GM18873 (cell line): Measurements from ENCODE around the gene TP63.

Experiments
- ATAC-seq: cut with Tn5 transposase; IDR thresholded peaks from one replicate; pipeline ENCODE4 v1.9.1; 2021; ENCODE audit warnings: mild to moderate bottlenecking, moderate library complexity, moderate number of reproducible peaks; ENCODE audit not compliant: unreplicated experiment, low FRiP score

TP63 gene

DNA sequence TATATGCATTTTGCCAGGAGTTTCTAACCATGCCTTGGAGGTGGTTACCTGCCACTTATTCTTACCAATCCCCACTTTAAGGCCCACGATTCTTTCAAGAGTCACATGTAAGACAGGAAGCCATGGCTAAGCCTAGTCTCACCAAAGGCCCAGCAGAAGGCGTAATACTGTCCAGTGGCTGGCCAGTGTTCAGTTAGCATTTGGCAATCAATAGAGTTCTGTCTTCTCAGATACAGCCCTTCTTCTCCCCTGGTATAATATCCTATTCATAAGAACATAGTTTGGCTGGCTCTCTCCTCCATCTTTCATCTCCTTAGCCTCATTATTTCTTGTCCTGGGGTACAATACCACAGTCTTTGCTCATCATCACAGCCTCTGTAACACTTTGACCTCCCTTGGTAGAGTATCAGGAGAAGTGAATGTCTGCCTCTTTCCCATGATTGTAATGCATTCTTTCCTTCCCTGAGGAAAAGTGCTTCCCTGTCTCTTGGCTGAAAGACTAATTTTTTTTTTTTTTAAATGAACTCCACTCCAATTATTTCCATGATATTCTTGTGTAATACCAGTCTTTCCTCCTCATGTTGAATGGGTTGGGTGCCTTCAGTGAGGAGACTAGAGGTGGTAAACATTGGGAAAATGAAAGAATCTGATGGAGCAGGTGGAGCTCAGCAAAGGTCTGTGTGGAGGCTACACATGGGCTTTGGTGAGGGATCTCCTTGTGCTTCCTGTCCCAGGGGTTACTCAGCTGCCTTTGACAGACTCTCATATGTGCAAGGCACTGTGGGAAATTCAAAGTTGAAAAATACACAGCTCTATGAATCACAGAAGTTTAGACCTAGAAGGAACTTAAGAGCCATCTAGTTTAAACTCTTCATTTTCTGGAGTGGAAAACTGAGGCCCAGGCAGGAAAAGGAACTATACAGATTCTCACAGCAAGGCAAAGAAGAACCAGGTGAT lies 271.3 kb downstream of the TP63 start:
- ATAC-seq = no peak

DNA sequence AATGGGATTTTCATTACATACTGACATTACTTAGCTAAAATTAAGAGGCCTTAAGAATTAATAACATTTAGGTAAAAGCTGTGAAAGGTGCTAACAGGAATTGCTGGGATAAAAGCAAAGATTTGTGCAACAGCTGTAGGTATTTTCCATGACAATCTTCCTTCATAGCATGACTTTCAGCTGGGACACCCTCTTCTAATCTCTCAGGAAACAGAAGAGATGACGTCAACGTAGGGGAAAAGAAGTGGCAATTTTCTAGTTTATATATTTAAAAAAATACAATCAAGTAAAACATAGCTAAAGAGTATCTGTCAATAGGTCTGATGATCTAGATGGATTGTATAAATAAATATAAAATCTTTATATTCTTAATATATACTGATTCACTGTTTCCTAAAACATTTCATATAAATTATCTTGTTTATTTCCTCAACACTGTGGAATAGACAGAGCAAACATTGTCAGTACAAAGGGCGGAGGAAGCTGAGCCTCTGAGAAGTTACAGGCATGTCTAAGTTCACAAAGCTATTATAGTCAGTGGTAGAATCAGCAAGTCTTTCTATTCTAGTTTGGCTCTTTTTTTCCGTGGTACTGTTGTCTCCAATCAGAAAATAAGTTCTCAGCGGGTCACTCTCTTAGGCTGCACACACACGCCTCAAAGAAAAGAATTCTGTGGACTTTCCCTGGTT lies 272.5 kb downstream of the TP63 start:
- no peak for ATAC-seq

DNA sequence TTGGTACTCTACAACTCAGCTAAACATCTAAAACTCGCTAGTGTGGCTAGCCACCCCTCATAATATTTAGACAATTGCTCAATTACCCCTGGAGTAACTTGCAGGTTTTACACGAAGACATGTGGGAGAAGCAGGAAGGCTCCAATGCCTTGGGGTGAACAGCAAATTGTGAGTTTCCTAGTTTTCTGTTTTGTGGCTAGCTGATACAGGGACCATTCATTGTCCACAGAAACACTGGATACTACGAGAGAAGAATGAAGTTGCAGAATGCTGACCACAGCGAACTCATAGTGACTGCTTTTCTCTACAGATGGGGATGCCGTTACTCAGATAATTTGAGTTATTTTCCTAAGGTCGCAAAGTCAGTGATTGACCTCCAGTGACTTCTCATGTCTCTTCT lies 276.6 kb downstream of the TP63 start:
- no peak for ATAC-seq

DNA sequence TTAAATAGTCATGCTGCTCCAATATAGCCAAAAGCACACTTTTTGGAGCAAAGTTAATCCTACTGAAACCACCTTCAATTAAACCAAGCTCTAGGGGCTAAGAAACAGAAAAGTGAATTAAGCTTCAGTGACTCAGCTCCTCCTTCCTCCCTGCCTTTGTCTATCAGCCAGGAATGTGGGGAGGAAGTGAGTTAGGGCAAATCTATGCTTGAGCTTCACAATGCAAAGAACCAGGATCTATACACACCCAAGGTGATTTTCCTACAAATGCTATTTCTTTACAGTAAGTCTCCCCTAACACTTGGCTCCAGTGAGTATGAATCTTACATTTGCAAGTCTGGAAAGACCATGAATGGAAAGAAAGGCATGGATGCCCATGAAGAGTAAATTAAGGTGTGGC lies 277.5 kb downstream of the TP63 start:
- ATAC-seq = no peak

DNA sequence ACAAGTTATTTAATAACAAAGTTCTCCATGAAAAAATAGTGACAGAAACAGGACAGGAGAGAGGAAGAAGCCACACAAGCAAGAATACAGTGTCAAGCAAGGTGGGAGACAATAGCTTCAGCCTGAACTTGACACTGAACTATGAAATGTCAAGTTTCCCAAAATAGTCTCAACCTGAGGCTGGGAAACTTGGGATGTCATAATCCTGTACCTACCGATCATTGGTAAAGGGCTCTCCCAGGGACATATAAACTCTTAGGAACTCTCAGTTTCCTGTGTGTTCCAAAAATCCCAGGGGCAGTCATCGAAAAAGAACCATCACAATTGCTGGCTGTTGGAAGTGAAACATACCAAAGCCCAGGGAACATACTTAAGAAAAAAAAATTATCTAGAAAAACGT lies 277.9 kb downstream of the TP63 start:
- ATAC-seq = no peak

DNA sequence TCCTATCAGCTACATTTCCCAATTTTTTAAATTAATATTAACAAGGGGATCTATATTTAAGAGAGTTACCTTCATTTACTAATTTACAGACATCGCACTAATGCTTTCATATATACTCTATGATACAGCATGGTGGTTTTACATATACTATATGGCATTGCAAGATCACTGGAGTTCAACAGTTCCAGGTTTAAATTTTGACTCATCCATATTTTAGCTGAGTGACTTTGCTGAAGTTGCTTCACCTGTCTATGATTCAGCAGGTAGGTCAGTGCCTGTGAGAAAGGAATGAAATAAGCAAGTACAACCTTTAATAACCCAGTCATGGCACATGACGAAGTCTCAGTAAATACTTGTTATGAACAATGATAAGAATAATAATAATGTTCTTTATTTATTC lies 278.4 kb downstream of the TP63 start:
- no peak for ATAC-seq

DNA sequence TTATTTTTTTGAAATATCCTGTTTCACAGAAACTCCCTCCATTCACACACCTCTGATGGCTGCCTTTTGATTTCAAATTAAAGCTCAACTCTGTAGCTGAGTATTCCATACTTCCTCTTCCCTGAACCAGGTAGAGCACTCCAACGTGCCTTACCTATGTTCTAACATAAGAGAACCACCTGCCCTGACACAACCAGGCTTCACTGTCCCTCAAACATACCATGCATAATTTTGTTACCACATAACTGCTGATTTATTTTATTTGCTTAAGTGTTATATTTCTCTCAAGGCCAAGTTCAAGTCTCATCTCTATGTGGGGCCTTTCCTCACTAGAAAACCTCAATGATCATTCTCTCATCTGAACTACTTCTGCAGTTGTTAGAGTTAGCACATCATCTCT lies 279.8 kb downstream of the TP63 start:
- no peak for ATAC-seq

DNA sequence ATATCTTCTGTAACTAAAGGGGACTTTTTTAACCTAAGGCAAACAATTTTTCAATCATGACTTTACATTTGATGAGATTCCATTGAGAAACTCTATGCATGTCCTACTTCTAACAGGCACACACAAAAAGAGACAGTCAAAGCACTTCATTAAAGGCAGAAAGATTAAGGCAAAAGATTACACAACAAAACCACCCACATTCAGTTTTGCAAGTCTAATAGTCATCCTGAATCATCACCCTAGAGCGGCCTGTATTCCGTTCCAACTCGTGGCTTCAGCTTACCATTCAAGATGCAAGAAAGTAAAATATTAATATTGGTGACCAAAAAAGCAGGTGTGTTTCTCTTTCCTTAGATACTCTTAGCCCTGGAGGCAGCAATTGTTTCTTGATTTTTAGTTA lies 283.6 kb downstream of the TP63 start:
- no peak for ATAC-seq

DNA sequence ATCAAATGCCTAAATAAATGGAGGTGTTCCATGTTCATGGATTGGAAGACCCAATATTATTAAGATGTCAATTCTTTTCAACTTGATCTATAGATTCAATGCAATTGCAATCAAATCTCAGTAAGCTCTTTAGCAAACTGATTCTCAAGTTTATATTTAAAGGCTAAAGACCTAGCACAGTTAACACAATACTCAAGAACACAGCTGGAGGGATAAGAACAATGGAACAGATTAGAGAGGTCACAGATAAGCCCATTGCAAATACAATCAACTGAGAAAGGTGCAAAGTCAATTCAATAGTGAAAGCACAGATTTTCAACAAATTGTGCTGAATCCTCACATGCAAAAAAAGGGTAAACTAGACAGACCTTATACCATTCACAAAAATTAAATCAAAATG lies 290.6 kb downstream of the TP63 start:
- no peak for ATAC-seq

DNA sequence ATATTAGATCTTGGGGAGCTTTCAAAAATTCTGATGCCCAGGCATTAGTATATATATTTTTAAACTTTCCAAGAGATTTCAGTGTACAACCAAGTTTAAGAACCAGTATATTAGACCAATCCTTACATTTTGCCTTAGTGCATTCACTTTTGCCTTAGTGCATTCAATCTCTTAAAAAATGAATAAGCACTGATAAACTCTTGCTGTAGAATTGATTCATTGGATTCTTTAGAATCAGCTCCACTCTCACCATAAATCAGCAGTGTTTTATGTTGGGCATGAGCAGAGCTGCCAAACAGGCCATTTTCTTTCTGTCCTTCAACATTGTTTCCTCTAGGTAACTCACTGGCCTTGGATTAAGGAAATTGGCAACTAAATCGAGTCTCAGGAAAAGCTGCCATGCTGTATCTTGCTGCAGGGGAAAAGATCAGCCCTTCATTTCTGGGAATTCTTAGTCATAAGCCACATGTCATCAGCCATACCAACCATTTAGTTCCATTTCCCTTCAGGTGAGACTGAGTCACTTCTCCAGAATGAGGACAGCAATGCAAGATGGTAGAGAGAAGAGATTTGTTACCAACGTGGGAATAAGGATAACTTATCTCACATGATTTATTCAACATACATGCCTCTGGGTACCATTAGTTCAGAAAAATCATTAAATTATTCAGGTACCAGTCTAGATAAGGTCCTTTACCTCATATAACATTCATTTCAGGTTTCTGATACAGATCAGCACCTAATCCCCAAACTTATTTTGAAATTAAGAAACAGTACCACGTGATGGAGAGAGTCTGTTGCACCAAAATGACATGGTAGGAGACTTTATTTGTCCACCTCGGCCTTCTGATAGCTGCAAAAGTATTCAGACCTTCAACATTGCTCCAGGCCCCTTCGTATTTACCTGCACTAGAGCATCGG lies 297.0 kb downstream of the TP63 start:
- ATAC-seq = no peak

DNA sequence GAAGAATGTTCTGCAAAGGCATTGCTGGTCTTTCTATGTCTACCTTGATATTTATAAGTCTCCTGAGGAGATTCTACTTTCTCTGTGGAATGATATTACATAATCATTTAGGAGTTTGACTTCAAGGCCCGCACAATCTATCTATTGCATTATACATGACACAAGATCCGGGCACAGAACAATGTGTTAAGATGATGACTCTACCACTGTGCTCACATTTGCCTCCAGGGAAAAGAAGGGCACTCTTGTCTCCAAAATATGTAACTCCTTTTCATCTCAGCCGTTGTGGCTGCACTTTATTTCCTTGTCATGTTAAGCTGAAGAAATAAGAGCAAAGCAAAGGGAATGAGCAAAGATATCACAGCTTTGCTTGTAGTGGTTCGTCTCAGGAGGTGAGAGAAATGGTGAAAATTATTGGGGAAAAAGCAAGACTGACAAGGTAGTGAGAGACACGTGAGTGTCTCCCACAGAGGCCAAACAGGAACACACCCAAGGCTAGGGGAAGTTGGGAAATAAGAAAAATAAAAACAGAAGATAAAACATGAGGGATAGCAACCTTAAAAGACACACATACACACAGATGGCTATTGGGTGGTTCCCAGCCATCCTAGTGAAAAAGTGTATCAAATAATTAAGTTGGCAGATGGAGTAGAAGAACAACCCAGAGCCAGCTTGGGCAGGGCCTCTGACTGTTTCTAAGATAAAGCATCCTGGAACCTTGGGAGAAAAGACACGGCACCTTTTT lies 305.2 kb downstream of the TP63 start:
- no peak for ATAC-seq

DNA sequence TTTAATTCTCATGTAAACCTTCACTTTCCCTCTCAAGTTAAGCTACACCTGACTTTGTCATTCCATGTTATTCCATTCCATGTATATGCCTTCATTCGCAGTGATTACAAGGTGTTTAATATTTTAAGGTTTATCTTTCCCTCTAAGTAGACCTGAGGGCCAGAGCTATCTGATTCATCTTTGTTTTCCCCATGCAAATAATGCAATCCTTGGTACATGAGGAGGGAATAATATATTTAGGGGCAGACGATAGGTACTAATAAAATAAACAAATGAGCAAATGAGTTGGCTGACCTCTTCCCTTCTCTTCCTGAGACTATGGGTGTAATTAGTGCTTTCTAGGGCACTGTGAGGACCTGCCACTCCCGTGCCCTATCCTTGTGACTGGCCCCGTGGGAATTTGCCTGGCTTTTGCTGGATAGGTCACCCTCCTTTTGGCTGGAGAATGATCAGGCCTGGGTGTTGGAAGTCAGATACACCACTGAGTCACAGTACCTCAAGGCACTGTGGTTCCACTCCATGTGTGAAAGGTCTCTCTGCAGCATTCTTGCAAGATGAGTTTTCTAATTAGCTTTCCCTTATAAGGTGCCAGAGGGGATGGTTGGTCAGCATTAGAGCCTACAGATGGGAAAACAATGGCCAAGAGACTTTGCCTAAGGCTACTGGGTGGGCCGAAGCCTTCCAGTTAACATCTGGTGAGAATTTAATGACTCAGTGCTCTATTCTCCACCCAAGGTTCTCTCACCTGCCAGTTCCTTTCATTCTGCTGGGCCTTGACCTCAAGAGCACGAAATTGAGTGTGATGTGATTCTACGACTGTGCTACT lies 306.3 kb downstream of the TP63 start:
- no peak for ATAC-seq

DNA sequence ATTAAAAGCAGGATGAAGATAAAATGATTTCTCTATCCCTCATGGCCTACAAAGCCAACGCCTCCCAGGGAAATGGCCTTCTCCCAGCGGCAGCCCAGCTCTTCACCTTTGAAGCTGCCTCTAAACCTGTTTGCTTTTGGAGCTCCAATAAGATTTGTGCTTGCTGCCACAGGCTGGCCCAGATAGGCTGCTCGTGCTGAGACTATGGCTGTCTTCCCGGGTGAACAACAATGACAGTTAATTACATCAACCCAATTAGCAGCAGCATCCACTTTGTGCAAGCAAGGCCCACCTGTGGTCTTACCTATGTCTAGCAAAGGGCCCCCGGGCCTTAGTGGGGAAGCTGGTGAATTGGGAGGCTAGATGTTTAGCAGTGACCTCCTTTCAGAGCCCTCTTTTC lies 309.9 kb downstream of the TP63 start:
- no peak for ATAC-seq

DNA sequence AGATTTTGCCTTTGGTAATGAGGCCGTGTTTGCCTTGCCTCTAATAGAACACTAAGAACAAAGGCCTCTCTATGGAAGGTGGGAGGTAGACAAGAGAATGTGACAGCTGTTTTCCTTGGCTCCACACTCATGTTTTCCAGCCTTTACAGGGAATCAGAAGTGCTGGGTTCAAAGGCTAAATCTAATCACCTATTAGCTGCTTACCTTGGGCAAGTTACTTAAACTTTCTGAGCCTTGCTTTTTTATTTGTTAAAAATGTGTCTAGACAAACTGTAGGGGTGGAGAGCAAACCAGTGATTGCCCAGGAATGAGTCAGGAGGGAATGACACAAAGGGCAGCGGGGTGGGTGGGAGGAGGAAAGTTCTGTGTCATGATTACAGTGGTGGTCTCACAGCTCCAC lies 310.5 kb downstream of the TP63 start:
- ATAC-seq = no peak

DNA sequence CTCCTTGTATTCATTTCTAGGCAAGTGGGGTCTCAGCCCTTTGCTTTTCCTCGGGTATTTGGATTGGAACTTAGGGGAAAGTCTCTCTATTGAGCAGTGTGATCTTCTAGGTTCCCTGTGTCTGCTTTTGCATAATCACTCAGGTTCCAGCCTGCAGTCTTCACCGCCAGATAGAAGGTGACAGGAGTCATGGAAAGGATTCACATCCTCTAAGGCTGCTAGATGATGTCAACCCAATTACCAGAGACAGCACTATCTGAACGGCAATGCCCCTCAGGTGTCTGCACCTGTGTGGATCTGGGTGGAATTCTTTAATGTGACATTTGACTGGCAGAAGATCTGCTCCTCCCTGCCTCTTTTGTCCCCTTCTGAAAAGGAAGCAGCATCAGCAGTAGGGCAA lies 311.8 kb downstream of the TP63 start:
- ATAC-seq = no peak

DNA sequence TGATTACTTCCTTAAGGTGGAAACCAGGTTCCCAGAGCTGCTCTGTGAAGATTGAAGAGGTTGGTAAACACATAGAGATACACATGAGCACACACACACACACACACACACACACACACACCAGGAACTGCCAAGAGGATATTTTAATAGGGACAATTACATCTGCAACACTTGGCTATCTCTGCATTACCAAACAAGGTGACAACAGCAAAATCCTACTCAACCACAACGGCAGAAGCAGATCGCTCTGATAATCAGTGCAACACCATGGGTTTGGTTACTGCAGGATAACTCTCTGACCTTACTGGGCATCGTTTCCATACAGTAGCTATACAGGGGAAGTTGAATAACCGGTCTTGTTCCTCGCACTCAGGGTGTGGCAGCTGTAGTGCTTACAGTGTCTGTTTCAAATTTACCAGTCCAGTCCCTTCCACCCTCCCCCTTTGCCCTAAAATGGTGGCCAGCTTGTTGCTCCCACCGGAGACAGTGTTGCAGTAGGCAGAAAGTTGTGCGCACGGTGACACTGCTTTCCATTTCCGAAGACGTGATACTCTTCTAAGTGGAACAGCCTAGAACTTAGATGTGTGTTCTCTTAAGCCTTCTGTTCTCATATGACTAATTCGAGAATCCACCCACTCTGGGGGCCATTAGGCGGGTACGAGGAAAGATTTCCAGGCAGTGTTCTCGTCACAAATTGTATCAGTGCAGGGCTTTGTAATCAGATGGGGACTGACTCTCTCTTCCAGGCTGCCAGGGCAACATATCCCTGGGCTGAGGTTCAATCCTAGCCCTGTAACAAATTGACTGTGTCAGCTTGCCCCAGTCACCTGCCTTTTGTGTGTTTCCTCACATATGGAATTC lies 313.3 kb downstream of the TP63 start:
- ATAC-seq = no peak

DNA sequence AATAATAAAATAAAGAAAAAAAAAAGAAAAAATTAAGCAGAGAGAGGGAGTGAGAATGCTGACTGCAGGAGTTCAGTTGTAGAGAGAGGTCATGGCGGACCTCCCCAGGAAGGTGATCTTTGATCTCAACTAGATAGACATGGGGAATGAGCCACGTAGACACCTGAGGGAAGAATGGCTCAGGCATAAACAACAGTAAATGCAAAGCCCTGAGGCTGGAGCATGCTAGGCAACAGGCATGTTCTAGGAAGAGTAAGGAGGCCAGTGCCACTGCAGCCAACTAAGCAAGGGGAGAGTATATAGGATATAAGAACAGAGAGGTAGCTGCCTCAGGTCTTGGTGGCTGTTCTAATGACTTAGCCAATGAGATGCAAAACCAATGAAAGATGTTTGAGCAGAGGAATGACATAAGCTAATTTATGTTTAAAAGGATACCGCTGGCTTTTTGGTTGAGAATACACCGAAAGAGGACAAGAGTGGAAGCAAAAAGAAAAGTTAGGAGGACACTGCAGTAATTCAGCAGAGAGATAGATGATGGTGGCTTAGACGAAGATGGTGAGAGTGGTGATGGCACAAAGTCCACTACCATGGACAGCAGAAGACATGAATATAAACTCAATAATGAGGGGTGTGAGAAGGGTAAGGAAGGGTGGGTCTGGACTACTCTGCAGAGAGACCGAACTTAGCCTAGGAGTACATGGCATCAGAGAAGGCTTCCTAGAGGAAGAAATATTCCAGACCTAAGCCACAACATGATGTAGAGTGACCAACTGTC lies 314.9 kb downstream of the TP63 start:
- ATAC-seq = no peak
